Activated T-helper 1 cell treated with Interleukin-2 at 50 U/mL for 16 hours (primary cell): ENCODE results near the gene MEF2B.

Experiments
- DNase-seq: peaks from one replicate; pipeline ENCODE4 v3.0.0-alpha.2; 2020; ENCODE audit warnings: low read depth

Gene MEF2B

DNA sequence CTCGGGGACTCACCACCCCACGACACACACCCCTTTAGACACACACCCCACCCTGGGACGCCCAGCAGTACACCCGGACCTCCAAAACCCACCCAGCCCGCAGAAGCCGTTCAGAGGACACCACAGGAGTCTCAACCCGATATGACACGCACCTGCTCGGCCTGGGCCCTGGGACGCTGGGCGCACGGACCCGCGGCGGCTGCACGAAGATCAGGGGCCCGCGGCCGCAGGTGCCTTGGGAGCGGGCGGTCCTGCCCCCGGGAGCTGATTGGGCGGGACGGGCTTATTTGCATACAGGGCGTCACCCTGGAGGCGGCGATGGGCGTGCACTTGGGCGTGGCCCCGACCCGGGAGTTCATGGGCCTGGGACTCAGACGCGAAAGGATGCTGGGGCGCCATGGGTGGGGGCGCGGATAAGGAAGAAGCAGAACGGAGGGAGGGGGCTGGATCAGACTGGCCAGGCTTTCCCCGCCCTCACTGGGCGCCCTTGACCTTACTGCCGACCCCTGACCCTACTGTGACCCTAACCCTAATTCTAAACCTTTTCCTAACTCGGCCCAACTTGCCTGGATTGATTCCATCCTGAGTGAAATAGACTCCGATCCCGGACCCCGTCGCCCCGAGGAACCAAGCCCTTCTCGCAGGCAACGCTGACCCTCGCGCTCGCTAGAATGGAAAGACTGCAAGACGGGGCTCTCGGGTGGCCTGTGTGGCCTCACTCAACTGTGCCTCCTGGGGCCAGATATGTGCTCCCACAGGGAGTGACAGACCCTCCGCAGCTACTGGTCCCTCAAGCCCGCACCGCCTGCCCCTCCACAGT, at the start of gene MEF2B:
MEF2B (minus strand) TSS at position 211 of the 820 bp plus-strand sequence. CDS start 19,528 bp downstream, outside the sequence.
- DNase-seq: peak; percentile 54

DNA sequence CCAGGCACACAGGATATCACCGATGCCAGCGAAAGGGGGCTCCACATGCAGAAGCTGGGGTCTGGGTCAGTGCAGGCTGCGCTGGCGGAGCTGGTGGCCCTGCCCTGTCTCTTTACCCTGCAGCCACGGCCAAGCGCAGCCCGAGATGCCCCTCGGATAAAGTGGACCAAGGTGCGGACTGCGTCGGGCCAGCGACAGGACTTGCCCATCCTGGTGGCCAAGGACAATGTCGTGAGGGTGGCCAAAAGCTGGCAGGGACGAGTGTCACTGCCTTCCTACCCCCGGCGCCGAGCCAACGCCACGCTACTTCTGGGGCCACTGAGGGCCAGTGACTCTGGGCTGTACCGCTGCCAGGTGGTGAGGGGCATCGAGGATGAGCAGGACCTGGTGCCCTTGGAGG, 48.8 kb upstream of the MEF2B start:
- no peak for DNase-seq

DNA sequence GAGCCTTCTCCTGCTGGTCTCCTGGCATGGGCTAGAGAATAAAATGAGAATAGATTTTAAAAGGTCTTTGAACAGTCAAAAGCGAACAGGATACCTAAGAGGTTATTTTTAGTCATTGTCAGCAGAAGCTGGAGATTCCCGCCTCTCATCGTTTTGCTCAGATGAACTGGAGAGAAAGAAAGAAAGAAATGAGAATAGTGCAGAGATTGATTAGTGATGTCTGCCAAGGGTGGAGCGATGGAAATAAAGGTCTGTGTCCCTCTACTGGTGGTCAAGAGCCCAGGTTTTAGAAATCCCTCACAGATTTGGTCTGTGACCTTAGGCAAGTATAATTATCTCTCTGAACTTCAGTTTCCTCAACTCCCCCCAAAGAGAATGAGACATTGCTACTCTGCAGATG, 47.0 kb upstream of the MEF2B start:
- no peak for DNase-seq

DNA sequence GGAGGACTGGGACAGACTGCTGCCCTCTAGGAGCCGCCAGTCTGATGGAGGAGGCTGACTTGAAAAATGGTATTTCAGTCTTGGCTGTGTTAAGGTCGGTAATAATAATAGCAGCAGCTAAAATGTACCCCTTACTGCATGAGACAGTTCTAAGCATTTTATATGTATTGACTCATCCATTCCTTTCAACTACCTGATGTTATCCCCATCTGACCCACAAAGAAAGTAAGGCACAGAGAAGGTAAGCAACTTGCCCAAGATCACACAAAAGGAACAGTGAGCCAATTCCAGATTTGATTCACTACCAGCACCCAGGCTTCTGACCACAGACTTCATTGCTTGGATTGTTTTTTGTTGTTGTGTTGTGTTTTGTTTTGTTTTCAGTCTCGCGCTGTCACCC, 45.7 kb upstream of the MEF2B start:
- no peak for DNase-seq

DNA sequence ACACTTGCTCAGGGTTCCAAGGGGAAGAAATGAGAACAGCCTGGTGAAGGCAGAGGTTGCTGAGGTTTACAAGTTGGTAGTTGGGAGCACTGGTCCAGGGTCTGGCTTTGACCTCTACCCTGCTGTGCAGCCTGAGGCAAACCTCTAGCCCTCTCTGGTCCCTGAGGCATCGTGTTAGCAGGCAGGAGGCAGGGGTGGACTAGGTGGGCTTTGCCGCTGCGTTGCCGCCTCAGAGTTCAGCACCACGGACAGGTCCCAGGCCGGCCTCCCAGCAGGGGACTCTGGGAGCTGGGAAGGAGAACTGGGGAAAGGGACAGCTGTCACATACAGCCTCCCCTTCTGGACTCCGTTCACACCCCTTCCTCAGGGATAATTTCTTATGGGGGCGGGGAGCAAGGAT, 44.8 kb upstream of the MEF2B start:
- DNase-seq: no peak

DNA sequence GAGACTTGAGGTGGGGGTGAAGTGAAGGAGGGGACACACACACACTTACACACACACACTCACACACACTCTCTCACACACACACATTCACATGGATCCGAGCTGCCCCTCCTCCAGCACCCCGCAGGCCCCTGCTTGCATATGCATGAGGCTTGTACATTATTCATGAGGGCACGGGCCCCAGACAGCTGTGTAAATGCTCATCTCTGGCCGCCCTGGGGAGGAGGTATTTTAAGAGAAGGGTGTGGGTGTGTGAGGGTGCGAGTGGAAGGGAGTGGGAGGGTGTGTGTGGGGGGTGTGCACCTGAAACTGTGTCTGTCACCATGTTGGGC, 44.1 kb upstream of the MEF2B start:
- DNase-seq: no peak

DNA sequence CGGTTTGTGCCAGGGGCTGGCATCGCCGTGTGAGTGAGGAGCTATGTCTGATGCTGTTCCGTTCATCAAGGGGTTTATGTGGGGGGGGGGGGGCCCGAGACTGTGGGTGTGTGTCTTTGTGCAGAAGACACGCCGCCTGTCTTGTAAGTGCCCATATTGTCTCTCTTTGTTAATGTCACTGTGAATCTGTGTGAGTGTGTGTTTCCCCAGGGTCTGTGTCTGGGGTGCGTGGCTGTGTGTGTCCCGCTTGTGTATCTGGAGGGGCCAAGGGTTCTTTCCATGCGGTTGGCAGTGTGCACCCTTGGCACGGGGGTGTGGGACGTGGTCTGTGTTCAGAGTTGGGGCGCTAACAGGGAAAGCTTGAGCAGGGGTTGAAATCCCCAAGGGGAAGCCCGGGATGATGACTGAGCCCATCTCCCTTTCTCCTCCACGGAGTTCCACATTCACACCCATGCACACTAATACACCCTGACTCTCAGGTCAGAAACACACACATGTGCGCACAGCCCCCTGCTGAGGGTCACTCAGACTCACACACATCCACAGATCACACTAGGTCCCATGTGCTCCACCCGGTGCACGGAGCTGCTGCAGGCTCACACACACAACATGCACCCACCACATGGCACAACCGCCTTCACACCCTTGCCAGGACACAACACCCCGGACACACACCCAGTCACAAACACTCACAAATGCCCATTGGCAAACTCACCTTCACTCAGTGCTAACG, 43.5 kb upstream of the MEF2B start:
- DNase-seq: no peak

DNA sequence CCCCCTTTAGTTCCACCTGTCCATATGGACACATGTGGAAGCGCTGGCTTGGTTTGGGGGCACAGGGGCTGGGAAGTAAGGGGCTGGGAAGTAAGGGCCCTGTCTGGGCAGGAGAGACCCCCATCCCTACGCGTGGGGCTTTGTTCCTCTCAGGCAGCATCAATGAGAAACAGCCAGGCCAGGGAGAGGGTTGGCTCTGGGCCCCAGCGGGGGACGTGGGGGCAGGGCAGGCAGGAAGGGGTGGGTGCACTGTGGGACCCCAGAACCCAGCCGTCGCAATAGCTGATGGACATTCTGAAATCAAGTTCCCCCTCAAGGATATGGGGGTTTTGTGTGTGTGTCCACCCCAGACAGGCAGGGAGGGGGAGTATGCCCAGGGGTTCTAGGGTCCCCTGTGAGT, 42.9 kb upstream of the MEF2B start:
- no peak for DNase-seq

DNA sequence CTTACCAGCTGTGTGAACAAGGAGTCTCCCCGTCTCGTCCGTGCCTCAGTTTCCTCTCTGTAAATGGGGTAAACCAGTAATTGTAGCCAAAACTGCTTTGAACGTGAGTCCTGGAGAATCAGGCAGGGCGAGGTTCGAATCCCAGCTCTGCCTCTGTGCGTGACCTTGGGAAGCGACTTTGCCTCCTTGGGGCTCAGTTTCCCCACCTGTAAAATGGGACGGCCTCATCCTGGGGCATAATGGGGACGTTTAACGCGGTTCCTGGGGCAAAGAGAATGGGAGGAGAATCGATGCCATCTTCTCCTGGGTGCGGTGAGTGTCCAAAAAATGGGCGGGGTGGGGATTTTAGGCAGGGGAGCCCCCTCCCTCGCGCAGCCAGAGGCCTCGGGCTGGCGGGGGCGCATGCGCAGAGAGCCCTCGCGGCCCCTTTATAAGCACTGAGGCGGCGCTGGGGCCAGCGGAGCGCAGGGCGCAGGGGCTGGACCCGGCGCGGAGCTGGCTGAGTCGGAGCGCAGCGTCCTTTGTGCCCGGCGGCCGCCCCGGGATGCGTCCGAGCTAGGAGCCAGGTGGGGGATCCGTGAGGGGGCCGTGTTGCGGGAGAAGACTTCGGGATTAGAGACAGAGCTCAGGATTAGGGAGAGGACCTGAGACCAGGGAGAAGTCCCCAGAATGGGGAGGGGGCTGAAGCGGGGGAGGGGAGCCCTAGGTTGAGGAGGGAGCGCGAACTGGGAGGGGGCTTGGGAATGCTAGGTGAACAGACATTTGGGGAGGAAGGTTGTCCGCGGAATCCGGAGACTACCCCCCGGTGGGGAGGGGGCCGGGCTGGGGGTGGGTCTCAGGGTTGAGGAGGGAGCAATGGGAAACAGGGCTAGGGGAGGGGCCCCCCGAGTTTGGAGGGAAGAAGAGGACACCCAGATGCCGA, 41.7 kb upstream of the MEF2B start, which contains the start of gene NCAN:
NCAN (plus strand) TSS at position 460 of the 922 bp plus-strand sequence. CDS start 4,996 bp downstream, outside the sequence.
- no peak for DNase-seq

DNA sequence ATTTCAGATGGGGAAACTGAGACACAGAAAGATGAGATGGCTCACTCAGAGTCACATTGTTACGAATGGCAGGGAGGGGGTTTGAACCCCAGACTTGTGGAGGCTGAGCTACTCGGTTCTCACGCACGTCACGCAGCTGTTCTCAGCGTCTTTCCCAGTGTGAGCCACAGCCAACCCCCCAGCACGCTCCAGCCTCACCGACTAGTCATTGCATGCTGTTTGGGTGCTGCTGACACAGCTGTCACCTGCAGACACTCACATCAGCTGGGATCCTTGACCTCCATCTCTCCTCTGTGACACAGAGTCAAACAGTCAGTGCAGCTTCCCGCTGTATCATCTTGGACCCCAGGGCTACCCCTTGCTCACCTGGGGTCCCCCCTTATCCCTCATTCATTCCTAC, 39.3 kb upstream of the MEF2B start:
- no peak for DNase-seq

DNA sequence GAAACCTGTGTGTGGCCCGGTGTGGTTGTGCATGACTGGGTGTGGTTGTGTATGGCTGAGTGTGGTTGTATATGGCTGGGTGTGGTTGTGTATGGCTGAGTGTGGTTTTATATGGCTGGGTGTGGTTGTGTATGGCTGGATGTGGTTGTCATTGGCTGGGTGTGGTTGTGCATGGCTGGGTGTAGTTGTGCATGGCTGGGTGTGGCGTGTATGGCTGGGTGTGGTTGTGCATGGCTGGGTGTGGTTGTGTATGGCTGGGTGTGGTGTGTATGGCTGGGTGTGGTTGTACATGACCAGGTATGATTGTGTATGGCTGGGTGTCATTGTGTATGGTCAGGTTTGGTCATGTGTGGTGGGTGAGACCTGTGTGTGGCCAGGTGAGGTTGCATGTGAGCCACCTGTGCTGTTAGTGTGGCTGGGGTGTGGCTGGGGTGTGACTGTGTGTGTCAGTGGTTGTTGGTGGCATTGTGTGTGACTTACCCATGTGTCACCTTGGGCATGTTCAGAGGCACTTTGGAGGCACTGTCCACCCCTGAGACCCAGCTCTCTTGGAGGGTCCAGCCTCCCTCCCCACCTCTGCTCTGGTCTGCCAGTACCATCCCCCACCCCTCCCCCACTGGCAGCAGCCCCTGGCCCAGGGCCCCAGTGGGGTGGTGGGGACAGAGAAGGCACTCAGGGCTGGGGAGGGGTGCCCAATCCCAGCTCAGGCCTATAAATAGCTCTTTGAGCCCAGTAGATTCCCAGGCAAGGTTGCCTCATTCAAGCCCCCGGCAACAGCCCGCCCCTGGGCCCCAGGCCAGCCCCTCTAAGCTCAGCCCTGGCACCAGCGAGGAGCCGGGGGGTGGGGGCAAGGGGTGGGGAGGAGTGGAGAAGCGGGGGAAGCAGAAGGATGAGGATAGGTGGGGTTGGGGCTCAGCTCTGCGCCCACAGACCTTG, 37.8 kb upstream of the MEF2B start:
- no peak for DNase-seq

DNA sequence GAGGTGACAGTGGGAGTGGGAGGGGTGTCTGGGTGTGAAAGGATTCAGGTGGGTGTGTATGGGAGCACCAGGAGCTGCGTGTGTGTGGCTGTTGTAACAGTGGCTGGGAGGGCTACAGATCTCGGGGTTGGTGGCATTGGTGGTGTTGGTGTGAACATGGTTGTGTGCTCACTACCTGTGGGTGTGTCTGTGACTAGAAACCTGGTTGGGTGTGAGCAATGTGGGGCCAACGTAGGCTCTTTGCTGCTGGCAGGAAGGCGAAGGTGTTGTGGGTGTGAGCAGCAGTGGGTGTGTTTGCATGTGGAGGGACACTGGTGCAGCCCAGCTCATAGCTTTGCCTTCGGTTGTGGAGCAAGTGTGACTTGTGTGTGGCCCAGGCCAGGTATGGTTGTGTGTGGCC, 36.9 kb upstream of the MEF2B start:
- no peak for DNase-seq

DNA sequence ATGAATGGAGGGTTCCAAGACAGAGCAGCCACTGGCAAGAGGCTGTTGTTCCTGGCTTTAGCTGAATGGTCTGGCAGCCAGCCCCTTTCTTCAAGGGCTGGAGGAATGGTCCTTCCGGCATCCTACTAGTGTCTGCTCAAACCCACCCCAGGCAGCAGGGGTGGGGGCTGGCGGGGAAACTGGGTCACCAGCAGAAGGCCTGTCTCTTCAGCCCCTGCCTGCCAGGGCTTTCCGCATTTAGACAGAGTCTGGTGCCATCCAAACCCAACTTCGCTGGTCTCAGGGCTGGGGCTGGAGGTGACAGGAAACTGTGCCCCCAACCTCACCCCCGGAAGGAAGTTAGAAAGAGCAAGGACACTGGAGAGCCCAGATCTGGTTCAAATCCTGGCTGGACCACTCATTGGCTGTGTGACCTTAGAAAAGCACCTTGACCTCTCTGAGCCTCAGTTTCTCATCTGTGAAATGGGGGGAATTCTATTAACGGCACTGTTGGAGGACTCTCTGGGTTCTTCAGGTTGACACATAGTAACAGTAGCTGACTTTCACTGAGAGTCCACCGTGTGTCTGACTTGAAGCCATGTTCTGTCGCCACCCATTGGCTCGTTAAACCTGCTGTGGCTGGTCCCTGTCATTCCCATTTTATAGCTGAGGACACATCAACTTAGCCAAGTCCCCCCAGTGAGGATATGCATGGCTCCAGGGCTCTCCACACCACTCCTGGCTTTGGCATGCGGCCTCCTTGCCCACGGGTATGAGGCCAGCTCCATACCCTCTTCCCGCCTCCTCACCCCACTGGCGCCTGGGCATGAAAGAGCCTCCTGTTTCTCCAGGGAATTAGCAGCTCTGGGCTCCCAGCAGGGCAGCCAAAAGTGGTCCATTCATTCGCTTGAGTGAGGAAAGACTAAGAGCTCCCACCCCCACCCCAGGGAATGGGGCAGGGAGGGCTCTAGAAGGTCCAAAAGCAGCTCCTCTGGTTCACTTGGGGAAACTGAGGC, 35.6 kb upstream of the MEF2B start:
- DNase-seq: no peak

DNA sequence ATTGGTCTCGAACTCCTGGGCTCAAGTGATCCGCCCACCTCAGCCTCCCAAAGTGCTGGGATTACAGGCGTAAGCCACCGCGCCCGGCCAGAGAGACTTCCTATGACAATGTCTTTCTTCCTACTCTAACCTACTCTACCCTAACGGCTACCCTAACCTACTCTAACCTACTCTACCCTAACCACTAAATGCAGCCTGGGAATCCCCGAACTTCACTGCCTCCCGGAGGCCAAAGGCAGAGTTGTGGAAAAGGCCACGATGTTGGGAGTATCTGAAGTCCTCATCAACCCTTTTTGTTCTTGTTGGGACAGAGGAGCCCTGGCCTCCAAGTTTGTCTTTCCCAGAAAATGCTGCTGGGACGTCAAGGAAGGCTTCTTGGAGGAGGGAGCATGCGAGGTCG, 34.1 kb upstream of the MEF2B start:
- DNase-seq: no peak

DNA sequence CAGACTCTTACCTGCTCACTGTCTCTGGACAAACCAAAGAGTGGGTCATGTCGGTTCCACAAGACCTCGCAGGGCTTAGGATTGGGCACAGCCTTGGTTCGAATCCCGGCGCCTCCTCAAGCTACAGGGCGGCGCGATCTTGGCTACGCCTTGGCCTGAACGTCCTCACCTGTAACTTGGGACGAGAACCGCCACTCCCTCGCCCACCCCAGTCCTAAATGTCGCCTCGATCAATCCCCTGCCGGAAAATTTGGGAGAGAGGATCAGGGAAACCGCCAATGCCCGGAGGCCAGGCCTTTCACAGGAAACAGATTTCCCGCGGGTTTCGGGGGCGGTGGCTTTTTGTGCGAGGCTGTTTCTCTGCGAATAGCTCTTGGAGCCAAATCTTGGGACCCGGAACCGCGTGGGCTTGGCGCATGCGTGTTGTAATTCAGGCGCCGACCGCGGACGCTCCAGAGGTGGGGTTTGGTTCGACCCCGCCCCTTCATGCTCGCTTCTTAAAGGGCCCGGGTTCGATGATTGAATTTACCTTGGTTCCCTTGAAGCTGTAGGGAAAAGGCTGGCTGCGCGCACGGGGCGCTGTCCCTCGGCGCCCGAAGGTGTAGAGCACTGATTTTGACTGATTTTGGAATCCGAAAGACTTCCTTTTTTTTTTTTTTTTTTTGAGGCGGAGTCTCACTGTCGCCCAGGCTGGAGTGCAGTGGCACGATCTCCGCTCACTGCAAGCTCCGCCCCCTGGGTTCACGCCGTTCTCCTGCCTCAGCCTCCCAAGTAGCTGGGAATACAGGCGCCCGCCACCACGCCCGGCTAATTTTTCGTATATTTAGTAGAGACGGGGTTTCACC, 33.2 kb upstream of the MEF2B start, which contains the start of gene NR2C2AP:
NR2C2AP (minus strand) TSS at position 403 of the 845 bp plus-strand sequence; CDS start at position 49, 354 bp downstream.
- DNase-seq: peak; percentile 83

DNA sequence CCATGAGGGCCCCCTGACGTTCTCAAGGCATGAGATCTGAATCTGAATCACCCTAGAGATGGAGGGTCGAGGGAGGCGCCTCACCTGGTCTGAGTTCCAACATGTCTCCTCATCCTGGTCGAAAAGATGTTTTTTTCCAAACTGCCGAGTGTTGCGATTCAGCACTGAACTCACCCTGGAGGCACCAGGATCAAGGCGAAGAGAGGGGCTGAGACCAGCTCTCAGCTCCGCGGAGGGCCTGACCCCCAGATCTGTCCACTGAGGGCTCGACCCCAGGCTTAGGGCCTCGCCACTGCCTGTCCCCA, 32.6 kb upstream of the MEF2B start:
- DNase-seq: no peak

DNA sequence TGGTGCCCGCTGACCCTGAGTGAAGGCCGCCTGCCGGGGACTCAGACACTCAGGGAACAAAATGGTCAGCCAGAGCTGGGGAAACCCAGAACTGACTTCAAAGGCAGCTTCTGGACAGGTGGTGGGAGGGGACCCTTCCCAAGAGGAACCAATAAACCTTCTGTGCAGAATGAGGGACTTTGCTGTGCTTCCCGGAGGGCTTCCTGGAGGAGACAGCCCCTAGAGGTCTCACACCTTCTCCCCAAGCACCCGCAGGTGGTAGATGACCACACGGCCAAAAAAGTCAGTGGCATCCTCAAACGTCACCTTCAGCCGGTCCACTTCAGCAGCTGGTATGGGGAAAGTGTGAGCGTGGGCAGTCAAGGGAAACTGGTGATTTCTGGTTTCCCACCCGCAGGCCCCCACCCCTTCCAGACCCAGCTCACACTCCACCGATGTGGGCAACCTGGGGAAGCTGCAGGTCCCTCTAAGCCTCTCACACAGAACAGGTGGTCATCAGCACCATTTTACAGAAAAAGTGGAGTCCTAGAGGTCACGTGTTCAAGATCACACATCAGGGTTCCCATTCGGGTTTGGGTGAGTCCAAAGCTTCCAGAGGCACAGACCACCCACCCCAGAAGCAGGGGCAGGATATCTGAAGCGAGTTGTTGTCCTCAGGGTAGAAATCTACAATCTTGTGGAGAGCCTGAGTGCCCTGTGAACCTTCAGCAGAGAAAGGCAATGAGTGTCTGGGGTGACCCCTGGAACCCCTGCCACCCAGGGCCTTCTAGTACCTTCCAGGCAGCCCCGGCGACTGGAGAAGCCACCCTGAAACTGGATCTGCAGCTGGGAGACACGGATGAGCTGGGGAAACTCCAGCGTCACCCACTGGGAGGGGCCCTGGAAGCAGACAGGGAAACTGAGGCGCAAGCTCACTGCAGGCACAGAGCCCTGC, 31.9 kb upstream of the MEF2B start:
- no peak for DNase-seq

DNA sequence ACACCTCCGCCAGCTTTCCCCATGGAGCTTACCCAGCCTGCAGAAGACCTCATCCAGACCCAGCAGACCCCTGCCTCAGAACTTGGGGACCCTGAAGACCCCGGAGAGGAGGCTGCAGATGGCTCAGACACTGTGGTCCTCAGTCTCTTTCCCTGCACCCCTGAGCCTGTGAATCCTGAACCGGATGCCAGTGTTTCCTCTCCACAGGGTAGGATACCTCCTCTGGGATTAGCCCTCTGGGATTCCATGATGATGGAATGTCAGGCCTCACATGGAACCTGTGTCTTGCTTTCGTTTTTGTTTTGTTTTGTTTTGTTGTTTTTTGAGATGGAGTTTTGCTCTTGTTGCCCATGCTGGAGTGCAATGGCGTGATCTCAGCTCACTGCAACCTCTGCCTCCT, 23.9 kb upstream of the MEF2B start:
- no peak for DNase-seq
